OCI-LY7 (cell line): Measurements from ENCODE around the gene RAB6A.

Experiments
- EZH2phosphoT487 ChIP-seq: fragments of 200-600 bp; sonication (generic); IDR thresholded peaks from 2 replicates; pipeline ENCODE4 v1.6.1; 2018; ENCODE audit warnings: low read depth, borderline replicate concordance, mild to moderate bottlenecking, mixed run types, antibody characterized with exemption, low read length, moderate library complexity, mixed read lengths
- TF ChIP-seq, protein P1 (sequence below): fragments of 200-600 bp; sonication (generic); conservative IDR thresholded peaks from 2 replicates; pipeline ENCODE4 v1.5.1; 2014; ENCODE audit warnings: mild to moderate bottlenecking, antibody characterized with exemption, low read length, moderate library complexity, mixed read lengths

- TF ChIP-seq, protein P1, sequence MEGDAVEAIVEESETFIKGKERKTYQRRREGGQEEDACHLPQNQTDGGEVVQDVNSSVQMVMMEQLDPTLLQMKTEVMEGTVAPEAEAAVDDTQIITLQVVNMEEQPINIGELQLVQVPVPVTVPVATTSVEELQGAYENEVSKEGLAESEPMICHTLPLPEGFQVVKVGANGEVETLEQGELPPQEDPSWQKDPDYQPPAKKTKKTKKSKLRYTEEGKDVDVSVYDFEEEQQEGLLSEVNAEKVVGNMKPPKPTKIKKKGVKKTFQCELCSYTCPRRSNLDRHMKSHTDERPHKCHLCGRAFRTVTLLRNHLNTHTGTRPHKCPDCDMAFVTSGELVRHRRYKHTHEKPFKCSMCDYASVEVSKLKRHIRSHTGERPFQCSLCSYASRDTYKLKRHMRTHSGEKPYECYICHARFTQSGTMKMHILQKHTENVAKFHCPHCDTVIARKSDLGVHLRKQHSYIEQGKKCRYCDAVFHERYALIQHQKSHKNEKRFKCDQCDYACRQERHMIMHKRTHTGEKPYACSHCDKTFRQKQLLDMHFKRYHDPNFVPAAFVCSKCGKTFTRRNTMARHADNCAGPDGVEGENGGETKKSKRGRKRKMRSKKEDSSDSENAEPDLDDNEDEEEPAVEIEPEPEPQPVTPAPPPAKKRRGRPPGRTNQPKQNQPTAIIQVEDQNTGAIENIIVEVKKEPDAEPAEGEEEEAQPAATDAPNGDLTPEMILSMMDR, result no peak
- TF ChIP-seq EZH2phosphoT487, result no peak
Measured at GRCh38 chr11:73787643-73788558, 27.0 kb upstream of the RAB6A start, which contains the start of gene MRPL48.
